Measurements from ENCODE around the gene ALDH1L1.

Gene ALDH1L1

DNA sequence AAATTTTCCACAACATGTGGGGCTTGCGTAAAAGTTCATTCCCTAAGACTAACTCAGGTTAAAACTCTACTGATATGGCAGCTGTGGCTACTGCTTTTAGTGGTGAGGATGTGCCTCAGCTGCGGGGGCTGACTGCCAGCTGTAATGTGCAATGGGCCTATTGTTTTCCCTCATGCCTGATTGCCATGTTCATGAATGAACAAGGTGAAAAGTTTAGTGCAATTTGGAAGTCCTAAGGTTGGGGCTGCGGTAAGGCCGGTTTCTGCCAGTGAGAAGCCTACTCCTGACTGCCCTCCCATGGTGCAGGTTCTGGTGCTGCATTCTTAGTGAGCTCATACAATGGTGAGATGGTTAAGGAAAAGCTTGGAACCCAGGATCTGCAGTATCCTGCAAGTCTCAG is 10.9 kb upstream of the ALDH1L1 start:
- DNase-seq, result no peak

DNA sequence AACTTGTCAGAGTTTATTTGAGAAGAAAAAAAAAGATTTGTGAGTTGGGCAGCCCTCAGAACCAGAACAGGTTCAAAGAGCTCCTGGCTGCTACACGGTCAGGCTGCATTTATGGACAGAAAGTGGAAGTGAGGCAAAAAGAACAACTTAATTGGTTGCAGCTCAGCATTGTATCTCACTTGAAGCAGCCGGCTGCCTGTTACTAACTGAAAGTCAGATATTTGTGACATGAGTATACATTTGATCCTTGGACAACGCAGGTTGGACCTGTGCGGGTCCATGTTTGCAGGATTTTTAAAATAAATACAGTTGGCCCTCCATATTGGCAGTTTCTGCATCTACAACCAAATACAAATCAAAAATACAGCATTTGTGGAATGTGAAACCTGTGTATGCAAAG is 7.5 kb upstream of the ALDH1L1 start:
- DNase-seq, result no peak

DNA sequence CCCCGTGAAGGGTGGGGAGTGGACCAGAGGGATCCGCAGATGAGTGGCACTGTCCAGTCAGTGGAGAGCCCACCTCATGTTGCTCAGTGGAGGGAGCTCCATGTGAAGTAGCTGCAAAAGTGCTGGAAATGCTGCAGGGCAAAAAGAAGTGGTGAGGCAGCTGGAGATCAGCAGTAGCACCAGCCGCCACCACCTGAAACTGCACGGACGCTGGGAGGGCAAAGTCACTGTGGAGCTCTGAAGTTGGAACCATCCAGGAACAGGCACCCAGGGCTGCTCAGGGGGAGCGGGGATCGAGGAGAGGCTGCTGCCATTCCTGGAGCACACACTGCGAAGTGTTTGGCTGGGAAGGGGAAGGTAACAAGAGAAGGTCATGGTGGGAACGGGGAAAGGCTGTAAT is 6.4 kb upstream of the ALDH1L1 start:
- no peak for DNase-seq

DNA sequence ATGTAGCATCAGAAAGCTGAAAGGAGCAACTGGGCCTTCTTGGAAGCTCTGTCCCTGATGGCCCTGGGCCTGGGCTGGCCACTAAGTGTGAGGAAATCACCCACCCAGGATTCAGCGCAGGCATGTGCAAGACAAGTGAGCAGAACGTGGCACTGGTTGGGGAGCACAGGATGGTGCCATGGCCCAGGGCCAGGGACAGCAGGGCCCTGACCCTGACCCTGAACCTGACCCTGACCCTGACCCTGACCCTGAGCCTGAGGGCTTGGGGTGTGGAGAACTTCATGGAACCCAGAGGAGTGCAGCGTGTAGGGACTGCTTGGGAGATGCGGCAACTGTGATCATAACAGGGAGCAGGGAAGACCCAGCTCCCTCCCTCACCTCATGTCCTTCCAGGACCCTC is 5.9 kb upstream of the ALDH1L1 start:
- DNase-seq, result no peak

DNA sequence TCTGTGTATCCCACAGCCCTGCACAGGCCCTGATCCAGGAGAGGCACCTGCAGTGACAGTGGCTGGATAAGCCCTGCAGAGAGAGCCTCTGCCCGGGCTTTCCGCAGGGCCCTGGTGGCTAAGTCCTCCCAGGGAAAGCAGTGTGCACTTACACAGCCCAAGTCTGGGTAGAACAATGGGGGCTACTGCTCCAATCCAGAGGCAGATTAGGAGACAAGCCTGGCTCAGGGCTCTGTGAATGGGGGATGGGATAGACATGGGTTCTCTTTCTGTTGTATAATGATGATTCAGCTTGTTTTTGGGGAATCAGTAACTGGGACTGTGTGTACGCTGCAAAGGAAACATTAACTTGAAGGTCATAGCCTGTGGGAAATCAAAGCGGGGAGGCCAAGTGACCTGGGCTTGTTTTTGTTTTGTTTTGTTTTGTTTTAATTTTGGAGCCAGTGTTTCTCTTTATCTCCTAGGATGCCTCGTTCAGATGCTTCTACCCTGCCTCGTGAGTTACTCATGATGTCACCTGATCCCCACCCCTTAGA is 4.1 kb upstream of the ALDH1L1 start:
- DNase-seq, result no peak

DNA sequence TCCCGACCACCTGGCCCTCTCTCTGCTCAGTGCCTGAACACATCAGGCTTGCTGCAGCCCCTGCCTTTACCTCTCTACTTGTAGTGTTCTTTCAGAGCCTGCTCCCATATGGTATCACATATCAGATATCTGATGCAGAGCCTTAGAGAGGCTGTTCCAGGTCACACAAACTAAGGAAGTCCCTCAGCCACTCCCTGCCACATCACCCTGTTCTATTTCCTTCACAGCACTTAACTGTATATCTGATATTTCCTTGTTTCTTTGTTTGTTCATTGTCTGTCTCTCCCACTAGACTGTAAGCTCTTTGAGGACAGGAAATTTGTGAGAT is 976 bp upstream of the ALDH1L1 start:
- no peak for DNase-seq

DNA sequence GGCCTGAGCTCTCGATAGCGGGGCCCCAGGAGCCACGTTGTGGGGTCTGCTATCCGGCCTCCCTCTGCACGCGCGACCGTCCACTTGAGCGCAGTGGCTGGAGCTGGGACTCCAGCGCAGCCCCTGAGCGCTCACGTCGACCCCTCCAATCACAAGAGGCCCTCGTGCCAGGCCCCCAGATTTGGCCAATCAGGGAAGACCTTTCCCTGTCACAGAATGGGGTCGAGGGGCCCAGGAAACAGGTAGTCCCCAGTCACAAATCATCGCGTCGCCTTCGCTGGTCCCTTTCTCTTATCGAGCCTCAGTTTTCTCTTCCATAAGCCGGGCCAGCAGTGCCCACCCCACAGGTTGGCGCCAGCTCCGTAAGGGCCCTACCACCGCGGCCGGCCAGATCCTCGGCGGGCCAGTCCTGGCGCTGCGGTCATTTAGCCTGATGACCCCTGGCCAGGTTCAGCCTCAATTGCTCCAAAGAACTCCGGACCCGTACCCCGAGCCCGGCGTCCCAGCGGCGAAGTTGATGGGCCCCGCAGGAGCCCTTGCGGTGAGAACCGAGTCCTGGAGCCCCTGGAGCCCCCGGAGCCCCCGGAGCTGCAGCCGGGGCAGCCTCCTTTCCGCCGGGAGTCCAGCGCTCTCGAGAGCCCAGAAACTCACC is 435 bp downstream of the ALDH1L1 start:
- no peak for DNase-seq

DNA sequence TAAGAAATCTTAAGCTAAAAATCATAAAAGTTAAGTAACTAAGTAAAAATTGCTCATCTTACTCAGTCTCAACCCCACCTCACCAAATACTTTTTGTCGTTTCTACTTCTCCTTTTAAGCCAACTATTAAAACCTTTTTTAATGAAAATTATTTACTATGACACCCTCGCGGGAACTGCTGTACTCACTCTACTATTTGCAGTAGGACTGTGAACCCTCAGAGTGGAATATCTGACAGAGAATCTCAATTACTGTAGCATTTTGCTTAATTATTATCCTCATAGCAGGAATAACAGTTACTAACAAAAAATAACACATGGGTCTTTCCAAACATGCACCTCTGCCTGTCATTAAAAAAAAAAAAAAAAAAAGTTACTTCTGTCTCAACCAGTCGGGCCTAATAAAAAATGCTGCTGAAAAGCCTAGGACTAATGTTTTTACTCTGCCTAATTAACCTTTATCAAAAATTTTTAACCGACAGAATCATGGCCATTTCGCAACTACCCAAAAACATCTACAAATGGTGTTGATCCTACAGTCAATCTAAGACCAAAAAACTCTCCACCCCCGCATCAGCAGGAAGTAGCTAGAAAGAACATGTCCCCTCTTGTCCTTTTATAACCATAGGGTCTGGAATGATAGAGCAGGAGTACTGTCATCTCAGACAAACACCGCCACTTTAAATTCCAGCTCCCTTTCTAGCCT is 10.2 kb downstream of the ALDH1L1 start:
- DNase-seq, result no peak

DNA sequence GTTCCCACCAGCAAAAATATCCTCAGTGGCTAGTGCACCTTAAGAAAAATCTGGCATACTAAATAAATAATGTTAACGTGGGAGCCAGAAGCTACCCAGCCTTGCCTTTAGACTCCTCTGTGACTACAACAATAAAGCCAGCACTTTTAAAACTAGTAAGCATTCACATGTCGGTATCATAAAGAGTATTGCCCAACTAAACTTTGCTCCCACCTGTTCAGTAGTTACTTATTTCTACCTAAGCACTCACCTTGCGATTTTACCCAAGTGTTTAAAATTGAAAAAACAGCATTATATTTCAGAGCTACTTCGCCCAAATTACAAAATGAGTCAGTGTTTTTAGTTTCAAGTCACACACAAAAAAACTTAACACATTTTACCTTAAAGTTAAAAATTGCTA is 12.8 kb downstream of the ALDH1L1 start:
- DNase-seq, result no peak

DNA sequence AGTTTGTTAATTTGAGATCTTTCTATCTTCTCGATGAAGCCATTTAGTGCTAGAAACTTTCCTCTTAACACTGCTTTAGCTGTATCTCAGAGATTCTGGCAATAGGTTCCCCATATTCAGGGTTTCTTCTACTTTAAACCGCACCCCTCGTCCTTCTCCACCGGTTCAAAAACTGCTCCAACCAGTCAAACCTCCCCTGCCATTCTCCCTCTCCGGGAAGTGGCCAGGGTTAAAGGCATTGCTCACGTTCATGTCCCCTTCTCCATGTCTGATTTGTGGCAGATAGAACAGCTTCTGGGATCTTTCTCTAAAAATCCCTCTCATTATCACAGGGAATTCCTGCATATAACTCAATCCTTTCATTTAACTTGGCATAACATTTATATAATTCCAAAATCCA is 14.4 kb downstream of the ALDH1L1 start:
- DNase-seq, result no peak

DNA sequence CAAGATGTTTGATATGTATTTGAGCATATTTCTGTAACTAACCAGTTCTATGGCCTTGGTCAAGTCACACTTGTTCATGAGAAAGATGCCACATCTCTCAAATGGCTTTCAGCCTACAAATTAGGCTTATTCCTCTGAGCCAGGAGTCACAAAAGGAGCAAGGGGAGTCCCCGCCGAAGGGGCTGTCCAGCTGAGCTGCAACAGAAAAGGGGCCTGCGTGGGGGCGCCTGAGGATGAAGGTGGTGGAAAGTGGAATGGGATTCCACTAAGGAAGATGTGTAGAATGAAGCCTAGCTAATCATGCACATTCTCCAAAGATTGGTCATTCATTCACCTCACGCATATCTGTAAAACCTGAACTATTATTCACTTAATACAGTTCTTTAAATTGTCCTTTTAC is 19.1 kb downstream of the ALDH1L1 start:
- no peak for DNase-seq

DNA sequence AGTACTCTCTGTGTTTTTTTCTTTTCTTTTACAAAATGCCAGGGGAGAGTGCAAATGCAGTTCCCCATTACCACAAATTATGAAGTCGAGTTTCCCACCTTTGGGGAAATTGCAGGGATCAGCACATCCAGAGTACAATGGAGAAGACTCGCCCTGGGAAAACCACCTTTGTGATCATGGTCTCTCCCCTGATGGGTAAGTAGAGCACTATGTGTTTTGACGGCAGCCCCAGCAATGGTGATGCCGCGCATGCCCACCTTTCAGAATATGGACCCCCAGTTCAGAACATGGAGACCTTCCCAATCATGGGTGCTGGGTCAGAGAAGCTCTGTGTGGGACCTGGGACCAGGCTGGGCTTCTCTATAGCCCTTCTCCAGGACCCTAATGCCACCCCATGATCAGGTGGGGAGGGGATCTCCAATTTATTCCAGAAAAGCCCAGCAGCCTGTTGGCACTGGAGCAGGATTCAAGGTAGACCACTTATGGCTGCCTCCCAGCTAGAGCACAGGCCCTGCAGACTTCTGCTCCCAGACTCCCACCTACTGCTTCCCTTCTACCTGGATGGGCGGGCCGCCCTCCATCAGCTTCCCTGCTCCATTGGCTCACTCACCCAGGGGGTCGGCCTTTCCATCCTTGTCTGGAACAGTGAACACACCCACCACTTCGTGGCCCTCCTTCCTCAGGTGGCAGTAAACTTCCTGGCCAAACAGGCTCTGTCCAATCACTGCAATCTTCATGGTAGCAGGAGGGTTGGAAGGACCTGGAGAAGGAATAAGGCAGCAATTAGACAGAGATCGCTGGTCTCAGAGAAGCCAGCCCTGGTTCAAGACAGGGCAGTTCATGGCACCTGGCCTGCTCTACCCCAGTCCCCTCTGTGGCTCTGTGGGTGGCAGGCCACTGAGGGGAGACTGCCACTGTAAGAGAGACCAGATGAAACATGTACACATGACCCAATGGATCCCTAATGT is 19.9 kb downstream of the ALDH1L1 start:
- no peak for DNase-seq

DNA sequence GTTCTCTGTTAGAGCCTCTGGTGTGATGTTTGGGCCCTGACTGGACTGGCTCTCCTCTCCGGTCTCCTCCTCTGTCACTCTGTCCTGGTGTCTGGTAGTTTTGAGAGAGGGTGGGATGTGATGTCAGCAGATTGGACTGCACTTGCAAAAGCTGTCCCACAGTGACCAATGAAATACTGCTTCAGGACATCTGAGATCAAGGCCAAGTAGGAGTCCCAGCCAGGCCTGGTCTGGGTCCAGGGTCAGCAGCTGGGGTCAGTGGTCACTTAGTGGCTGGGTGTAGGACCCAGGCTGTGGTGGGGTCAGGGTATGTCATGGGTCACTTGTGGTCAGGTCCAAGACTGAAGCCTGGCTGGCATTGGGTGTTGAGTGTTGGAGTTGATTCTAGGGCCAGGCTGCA is 20.9 kb downstream of the ALDH1L1 start:
- no peak for DNase-seq

DNA sequence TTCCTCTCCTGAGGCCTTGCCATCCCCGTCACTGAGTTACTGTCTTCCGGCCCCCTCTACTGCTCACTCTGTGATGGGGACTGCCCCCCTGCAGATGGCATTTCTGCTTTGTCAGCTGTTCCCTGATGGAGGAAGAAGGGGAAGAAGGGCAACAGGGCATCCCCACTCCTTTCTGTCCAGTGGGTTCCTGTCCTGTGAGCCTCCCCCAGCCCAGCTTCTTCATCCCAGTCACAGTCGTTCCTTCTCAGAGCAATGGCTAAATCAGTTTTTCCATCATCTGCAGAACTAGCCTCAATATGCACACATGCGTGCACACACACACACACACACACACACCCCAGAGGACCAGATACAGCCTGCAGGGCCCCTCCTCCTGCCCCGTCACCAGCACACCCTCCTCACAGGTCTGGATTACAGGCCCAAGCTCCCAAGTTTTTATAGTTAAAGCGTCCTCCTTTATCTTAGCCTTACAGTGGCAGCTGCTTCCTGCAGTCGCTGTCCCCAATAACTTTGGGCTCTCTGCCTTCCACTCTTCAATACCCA is 21.4 kb downstream of the ALDH1L1 start:
- DNase-seq, result no peak

DNA sequence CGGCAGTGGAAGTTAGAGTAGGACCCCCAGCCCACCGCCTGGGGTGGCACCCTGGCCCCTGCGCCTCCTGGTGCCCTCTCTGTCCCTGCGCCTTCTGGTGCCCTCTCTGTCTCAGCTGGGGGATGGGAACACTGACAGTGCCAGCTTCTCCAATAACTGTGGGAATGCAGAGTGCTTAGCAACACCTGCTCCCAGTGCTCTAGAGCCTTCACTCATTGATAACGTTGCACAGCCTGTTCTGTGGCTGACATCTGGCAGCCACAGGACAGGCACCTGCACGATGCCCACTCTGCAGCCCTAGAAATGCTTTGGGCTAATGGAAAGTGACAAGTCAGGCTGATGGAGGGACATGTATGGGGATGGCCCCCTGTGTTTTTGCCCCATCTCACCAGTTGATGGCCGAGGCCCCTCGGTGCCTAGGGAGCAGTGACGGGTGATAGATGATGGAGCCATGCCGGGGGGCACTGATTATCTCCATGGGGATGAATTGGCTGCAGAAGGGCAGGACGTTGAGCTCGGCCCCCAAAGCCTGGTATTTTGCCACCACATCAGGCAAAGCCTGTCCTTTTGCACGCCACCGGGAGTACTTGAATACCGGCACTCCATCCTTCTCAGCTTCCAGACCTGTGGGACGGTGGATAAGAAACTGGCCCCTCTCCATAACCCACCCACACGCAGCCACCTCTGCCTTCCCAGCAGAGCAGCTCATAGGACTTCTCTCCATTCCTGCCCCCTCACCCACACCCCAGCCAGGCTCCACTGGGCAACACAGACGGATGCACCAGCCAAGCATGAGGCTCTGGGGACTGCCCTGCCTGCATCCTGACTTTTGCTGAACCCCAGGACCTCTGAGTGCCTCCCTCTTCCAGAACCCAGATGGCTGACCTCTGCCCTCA is 22.1 kb downstream of the ALDH1L1 start:
- no peak for DNase-seq

DNA sequence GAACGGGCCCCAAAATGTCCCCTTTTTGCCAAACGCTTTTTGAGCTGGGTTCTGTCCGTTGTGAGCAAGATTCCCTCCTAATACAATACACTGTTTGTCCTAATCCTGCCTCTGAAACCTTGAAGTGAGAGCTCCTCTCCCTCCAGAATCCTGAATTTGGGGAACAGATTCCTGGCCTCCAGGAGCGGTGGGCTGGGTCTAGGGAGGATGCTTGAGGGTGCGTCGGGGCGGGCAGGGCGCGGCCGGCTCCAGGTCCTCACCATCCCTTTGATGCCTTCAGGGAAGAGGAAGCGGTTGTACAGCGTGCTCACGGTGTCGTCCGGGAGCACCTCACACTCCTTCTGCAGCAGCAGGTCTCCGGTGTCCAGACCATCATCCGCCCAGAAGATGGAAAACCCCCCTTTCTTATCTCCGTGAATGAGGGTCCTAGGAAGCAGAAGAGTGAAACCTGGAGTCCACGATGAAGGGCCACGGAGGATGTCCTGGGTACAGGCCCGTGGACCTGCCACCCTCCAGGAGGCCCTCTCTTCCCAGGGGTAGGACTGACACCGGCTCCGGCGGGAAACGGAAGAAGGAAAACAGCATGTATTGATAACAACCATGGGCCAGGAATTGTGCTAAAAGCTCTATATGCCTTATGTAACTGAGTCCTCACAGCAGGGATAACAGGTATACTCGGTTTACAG is 23.2 kb downstream of the ALDH1L1 start:
- DNase-seq, result no peak

DNA sequence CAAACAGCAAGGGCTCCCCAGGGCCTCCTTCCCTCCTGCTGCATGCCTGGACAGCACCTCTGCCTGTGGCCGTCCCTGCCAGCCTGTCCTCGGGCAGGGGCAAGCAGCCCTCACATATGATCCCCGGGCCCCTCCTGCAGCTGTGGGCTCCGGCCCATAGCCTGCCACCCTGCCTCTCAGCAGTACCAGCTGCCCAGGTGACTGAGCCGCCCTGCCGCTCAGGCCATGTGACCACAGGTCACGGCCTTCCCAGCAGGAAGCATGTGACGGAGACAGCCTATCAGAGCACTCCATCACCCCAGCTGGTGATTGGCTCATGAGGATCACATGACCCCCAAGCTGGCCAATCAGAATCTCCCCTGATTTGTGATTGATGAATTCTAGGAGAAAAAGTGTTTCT is 23.9 kb downstream of the ALDH1L1 start:
- no peak for DNase-seq

DNA sequence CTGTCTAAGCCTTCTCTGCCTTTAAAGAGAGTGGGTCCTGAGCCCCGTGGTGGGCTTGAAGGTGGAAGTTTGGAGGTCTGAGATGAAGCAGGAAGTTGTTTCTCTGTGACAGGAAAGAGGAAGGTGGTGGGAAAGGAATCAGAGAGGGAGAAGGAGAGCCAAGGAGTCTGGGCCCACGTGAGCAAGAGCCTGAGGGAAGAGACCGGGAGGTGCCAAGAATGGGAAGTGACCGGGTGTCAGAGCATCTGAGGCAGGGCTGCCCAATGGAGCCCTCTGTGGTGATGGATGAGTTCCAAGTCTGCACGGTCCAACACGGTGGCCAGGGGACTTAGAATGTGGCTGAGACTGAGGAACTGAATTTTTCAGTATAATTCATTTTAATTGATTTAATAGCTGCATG is 24.6 kb downstream of the ALDH1L1 start:
- DNase-seq, result no peak

DNA sequence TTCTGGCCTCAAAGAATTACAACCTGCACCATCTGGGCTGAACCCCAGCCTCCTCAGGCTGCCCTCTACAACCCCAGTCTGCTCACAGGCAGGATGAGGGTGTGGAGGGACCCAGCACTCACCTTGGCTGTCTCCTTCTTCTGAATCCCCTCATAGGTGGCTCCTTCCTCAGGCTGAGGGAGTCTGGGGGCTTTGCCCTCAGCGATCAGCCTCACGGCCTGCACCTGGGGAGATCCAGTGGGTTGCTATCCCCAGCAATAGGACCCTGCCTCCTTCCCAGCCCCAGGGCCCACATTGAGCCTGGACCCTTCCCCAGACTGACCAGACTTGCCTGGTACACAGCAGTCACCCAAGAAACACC is 25.1 kb downstream of the ALDH1L1 start:
- no peak for DNase-seq

DNA sequence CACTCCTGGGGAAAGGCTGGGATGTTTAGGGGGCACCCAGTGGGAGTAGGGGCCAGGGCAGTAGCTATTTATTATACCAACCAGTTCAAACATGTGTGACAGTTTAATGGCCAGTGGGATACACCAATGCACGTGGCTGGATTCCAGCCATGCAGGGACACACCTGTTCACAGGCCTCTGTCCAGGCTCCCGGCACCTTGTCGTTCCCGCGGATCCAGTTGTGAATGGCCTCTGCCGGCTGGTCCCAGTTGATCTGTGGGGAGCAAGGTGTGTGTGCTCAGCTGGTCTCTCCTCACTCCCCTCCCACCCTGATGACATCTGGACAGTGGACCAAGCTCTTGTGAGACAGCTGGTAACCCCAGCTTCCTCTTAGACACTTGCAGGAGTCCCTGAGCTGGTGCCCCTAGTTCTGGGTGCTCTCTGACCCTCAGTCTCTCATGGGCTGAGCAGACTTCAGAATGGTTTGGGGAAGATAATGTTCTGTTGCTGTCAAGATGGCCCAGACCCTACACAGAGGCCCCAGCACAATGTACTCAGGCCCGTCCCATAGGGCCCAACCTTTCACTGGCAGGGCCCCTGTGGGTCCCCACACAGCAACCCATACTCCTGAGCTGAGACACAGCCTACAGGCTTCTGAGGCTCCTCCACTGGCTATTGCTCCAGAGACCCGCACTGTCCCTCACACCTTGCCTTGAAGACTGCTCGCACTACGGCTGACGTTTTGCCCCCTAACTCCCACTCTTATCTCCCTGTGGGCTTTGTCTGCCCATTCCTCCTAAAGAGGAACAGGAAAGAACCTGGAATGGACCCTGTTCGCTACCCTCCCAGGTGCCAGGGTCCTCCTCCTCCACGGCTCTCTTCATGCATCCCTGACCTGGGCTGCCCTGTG is 25.8 kb downstream of the ALDH1L1 start:
- DNase-seq, result no peak
